NCI-H774 (cell line): ENCODE results near the gene HAO2.
"Not testable (repeated sequence)": the region's sequence is repeated elsewhere in the genome, so short reads cannot be mapped to it uniquely, and the experiment has no call there.

Source experiments
- DNase-seq: peaks from one replicate; lab custom pipeline; 2025; lab: John Stamatoyannopoulos, UW

HAO2 gene

GRCh38 chr1:119345398-119345797 lies 23.2 kb upstream of the HAO2 start:
- DNase-seq: no peak

GRCh38 chr1:119347858-119348257 lies 20.7 kb upstream of the HAO2 start:
- no peak for DNase-seq

- DNase-seq: no peak
Measured at GRCh38 chr1:119348941-119349340, 19.6 kb upstream of the HAO2 start.

- DNase-seq: not testable (repeated sequence)
Measured at GRCh38 chr1:119350866-119351265, 17.7 kb upstream of the HAO2 start.

GRCh38 chr1:119351997-119352396 lies 16.6 kb upstream of the HAO2 start:
- no peak for DNase-seq

GRCh38 chr1:119353836-119354235 lies 14.7 kb upstream of the HAO2 start:
- DNase-seq: no peak

GRCh38 chr1:119358636-119359035 lies 9.9 kb upstream of the HAO2 start:
- no peak for DNase-seq

- DNase-seq: no peak
Measured at GRCh38 chr1:119359730-119360129, 8.9 kb upstream of the HAO2 start.

- DNase-seq: no peak
Measured at GRCh38 chr1:119361205-119361604, 7.4 kb upstream of the HAO2 start.

- no peak for DNase-seq
Measured at GRCh38 chr1:119361620-119362344, 6.8 kb upstream of the HAO2 start.

GRCh38 chr1:119363162-119363561 lies 5.4 kb upstream of the HAO2 start:
- DNase-seq: no peak

- DNase-seq: no peak
Measured at GRCh38 chr1:119364640-119365039, 3.9 kb upstream of the HAO2 start.

GRCh38 chr1:119366424-119366823 lies 2.2 kb upstream of the HAO2 start:
- no peak for DNase-seq

- DNase-seq: no peak
Measured at GRCh38 chr1:119367432-119368124, 1.0 kb upstream of the HAO2 start.

GRCh38 chr1:119370748-119371147 lies 2.2 kb downstream of the HAO2 start:
- no peak for DNase-seq

GRCh38 chr1:119371815-119372214 lies 3.2 kb downstream of the HAO2 start:
- no peak for DNase-seq

- DNase-seq: no peak
Measured at GRCh38 chr1:119372503-119373086, 4.0 kb downstream of the HAO2 start.

- DNase-seq: no peak
Measured at GRCh38 chr1:119373465-119373864, 4.9 kb downstream of the HAO2 start.

- DNase-seq: no peak
Measured at GRCh38 chr1:119374208-119374874, 5.8 kb downstream of the HAO2 start.

GRCh38 chr1:119375366-119375765 lies 6.8 kb downstream of the HAO2 start:
- DNase-seq: no peak

- no peak for DNase-seq
Measured at GRCh38 chr1:119376594-119376993, 8.0 kb downstream of the HAO2 start.

- DNase-seq: not testable (repeated sequence)
Measured at GRCh38 chr1:119377594-119377993, 9.0 kb downstream of the HAO2 start.

GRCh38 chr1:119379117-119379516 lies 10.5 kb downstream of the HAO2 start:
- no peak for DNase-seq
